HEK293T (cell line): ENCODE data around the gene UPF2.

ENCODE experiments used
- HDGF ChIP-seq: fragments of 450-650 bp; IDR thresholded peaks from 2 replicates; pipeline ENCODE4 v1.6.1; 2017; ENCODE audit warnings: antibody characterized with exemption, borderline replicate concordance
- LEF1 ChIP-seq: fragments of 450-650 bp; IDR thresholded peaks from 2 replicates; pipeline ENCODE4 v1.6.1; 2017; ENCODE audit warnings: mild to moderate bottlenecking, borderline replicate concordance
- ZNF384 ChIP-seq: fragments of 450-650 bp; IDR thresholded peaks from 2 replicates; pipeline ENCODE4 v1.6.1; 2016

GRCh38 chr10:11901833-11902475 is 140.7 kb downstream of the UPF2 start:
- TF ChIP-seq HDGF: no peak
- TF ChIP-seq ZNF384: no peak
- TF ChIP-seq LEF1: no peak
